AG08396 (cell line): ENCODE results near the gene RRAS.
A peak's percentile ranks its signal among the peaks of the same experiment; 100 is the strongest.

Experiments
- DNase-seq: peaks from one replicate; pipeline ENCODE4 v3.0.0; 2012; ENCODE audit warnings: low spot score, mixed read lengths

RRAS gene

DNA sequence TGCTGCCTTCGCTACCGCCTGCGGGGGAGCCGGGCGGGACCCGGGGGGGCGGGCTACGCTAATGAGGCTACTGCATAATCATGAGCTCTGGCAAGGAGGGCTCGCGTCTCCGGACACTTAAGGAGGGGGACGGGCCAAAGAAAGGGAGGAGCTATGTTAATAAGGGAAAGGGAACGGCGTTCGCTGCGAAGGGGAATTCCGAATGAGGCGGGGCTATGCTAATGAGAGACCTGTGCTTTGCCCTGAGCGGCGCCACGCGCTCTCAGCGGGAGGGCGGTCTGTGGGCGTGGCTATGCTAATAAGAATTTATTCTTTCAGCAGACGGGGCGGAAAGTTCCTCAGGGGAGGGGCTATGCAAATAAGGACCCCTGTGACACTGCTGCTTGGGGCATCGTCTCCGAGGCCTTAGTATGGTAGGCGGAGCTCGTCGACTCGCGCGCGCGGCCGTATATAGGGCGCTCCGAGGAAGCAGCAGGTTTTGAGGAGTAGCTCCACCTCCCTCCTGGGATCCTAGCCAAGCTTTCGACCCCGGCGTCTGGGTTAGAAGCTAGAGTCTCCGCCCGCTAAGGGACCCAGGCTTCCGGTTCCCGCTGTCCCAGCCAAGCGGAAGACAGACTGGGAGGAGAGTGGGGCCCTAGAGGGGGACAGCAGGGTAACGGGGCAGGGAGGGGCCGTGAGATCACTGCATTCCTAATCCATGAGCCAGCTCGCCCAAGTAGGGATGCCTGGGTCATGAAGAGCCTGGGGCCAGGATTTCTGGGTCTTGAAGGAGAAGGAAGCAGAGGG lies at the start of gene RRAS:
TSS of gene RRAS (minus strand) at position 31 of the 786 bp plus-strand sequence. CDS start 45 bp downstream, outside the sequence.
- peak; percentile 97 for DNase-seq

DNA sequence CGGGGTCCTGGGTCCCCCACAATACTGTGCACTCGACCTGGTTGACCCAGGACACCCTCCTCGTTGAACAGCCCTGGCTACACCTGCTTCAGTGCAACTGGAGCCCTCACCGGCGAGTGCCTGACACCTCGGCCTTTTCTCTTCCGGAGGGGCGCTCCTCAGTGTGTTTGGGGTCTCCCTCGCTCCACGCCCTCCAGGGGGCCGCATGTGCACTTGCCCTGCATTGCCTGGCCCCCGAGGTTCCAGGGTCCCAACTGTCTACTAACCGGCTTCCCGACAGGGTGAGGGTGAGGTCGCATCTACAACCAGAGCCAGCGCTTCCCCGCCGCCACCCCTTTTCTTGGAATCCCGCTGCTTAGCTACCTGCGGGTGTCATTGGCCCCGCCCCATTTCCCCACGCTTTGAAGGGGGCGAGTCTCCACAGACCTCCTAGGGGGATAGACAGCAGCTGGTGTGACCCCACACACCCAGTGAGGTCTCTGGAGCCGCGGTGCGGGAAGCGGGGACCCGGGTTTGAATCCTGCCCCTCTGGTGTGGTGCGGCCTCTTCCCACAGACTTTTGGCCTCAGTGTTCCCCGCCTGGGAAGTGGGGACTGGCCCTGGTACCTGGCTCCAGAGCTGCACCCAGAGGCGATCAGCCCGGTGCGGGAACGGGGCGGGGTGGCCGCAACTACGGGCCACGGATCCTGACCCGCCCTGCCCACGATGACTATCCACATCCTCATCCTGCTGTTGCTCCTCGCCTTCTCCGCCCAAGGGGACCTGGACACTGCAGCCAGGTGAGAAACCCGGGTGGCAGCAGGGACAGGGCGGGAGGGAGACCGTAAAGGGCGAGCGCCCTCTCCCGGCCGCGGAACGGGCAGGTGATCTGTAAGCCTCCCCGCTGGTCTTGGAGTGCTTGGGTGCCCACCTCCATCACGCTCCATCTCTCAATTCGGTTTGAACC lies 49.5 kb upstream of the RRAS start, which contains the start of gene ADM5:
TSS of gene ADM5 (plus strand) at position 462 of the 946 bp plus-strand sequence. CDS start at position 706, 244 bp downstream.
- DNase-seq, result peak; percentile 46

- no peak for DNase-seq
Observed at GRCh38 chr19:49688531-49689132, 48.7 kb upstream of the RRAS start.

- no peak for DNase-seq
Observed at GRCh38 chr19:49687566-49688316, 47.8 kb upstream of the RRAS start.

- DNase-seq, result no peak
Observed at GRCh38 chr19:49687150-49687549, 47.2 kb upstream of the RRAS start.

GRCh38 chr19:49686503-49687088 lies 46.7 kb upstream of the RRAS start:
- DNase-seq, result no peak

- no peak for DNase-seq
Observed at GRCh38 chr19:49685845-49686332, 45.9 kb upstream of the RRAS start.

- no peak for DNase-seq
Observed at GRCh38 chr19:49684983-49685553, 45.1 kb upstream of the RRAS start.

DNA sequence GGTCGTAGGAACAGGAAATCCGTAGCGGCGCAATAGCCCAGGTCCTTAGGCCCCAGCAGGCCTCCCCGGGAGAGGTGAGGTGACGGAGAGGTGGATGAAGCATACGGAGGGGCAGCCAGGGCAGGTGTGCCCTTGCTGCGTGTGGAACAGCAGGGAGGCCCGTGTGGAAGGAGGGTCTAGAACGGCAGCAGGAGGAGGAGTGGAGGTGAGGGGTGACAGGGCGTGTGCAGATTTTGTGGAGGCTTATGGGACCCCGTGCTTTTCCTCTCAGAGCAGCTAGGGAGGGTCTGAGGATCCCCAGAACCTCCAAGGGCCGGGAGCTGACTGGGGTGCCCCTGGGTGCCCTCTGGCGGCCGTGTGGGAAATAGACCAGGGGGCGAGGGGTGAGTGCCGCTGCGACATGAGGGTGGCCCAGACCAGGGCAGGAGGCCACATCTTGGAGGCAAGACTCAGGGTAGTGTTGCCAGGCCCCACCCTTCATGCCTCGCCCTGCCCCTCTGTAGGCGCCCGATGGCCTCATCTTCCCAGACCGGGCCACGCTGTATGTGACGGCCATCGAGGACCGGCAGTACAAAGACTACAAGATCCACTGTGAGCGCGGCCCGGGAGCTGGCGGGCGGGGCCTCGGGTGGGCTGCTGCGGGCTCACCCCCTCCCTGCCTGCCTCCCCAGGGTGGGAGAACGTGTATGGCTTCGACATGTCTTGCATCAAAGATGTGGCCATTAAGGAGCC lies 44.5 kb upstream of the RRAS start:
- DNase-seq, result peak; percentile 50

DNA sequence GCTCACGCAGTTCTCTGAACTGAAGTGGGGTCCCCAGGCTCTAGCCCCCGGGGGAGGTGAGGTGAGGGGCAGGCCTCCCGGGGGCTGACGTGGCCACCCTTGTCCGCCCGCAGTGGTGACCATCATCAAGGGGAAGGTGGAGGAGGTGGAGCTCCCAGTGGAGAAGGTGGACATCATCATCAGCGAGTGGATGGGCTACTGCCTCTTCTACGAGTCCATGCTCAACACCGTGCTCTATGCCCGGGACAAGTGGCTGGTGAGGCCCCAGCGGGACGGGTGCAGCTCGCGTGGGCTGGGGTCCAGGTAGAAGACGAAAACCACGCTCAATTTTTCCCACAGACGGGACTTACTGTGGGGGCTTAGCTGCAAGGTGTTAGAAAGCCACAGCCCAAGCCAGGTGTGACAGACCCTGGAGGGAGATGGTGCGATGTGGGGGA lies 43.9 kb upstream of the RRAS start:
- no peak for DNase-seq

- no peak for DNase-seq
Observed at GRCh38 chr19:49682274-49682673, 42.3 kb upstream of the RRAS start.

DNA sequence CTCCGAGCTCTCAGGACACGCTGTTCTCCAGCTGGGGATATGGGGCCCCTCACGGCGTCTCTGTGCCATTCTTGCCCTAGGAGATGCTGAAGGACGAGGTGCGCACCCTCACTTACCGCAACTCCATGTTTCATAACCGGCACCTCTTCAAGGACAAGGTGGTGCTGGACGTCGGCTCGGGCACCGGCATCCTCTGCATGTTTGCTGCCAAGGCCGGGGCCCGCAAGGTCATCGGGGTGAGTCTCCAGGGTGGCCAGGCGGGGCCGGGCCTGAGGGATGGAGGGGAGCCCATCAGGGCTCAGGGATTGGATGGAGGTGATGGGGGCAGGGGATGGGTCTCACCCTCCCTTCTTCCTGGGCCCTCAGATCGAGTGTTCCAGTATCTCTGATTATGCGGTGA lies 41.9 kb upstream of the RRAS start:
- DNase-seq, result no peak

DNA sequence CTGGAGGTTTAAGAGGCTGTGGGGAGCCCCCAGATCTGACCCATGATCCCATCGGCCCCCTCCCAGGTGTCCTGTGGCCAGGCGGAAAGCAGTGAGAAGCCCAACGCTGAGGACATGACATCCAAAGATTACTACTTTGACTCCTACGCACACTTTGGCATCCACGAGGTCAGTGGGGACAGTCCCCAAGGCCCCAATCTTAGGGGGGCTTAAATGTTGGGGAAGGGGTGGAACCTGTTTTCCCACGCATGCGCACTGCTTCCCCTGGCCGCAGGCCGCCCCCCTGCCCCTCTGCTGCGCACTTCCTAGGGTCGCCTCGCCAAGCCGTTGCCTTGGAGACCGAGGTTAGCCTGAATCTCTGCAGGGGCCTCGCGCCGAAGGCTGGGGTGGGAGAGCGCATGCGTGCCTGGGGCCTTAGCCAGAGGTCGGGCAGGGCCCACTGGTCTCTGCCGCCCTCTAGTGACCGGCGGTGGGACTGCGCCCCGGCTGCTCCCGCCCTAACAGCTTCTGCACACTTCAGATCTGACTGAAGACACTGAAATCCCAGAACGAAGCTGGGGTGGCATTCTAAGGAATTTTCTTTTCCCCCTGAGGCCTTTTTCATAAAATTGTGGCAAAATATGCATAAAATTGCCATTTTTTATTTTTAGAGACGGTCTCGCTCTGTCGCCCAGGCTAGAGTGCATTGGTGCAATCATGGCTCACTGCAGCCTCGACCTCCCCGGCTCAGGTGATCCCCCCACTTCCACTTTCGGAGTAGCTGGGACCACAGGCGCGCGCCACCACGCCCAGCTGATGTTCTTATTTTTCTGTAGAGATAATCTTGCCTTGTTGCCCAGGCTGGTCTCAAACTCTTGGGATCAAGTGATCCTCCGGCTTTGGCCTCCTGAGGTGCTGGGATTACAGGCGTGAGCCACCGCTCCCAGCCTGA lies 40.7 kb upstream of the RRAS start:
- peak; percentile 95 for DNase-seq

DNA sequence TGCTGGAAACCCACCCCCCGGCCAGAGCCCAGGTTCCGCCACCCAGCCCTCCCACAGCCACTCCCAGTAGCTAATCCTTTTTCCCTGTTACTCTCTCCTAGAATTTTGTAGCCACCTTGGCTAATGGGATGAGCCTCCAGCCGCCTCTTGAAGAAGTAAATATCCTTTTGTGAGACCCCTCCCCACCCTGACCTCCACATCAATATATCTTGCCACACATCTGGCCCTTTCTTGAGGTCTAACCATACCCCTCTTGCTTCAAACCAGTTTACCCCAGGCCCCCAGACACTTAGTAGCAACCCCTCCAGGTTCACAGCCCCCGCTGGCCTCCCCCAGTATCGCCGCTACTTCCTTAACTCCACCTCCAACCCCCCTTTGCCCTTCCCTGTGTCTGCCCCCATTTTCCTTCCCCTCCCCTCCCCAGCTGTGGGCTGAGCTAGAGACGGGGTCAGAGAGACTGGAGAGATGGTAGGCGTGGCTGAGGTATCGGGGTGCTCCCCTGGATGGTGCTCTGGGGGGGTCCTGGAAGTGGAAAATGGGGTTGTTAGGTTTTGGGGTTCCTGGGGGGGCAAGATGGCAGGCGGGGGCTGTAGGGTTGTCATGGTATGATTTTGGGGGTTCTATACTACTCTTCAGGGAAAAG lies 39.9 kb upstream of the RRAS start:
- DNase-seq, result no peak

- DNase-seq, result no peak
Observed at GRCh38 chr19:49678985-49679770, 39.2 kb upstream of the RRAS start.

DNA sequence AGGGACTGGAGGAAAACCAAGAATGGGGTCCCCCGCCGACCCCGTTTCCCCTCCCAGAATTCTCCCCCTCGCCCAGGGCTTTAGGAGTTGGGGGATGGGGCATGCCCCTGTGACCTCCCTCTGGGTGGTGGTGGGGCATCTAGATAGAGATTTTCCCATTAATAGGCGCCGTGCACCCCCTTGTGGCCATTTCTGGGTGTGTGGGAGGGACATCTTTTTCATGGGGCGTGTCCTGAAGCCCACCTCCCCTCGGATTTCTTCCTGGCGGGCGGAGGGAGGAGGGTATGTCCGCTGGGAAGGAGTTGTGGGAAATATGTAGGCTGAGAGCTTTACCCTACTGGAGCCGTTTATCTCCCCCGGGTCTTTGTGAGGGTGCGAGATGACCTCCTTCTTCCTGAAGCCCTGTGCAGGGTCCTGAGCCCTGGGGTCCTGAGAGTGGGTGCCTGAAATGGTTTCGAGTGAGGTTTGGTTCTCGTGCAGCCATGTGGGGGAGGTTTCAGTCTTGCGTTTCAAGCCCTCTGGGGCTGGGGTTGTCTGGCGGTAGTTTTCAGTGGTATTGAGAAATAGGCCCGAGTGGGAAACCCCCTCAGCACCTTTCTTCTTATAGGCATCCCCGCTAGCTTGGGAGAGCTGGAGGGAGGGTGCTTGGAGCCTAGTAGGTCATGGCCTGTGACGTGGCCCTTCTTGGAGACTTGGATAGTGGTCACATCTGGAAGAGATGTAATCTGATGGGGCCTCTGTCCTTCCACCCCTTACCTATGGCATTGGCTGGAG lies 38.1 kb upstream of the RRAS start:
- peak; percentile 70 for DNase-seq
